ENCODE data around the gene PLAU.
"Not testable (repeated sequence)": the region's sequence is repeated elsewhere in the genome, so short reads cannot be mapped to it uniquely, and the experiment has no call there.

Gene PLAU

DNA sequence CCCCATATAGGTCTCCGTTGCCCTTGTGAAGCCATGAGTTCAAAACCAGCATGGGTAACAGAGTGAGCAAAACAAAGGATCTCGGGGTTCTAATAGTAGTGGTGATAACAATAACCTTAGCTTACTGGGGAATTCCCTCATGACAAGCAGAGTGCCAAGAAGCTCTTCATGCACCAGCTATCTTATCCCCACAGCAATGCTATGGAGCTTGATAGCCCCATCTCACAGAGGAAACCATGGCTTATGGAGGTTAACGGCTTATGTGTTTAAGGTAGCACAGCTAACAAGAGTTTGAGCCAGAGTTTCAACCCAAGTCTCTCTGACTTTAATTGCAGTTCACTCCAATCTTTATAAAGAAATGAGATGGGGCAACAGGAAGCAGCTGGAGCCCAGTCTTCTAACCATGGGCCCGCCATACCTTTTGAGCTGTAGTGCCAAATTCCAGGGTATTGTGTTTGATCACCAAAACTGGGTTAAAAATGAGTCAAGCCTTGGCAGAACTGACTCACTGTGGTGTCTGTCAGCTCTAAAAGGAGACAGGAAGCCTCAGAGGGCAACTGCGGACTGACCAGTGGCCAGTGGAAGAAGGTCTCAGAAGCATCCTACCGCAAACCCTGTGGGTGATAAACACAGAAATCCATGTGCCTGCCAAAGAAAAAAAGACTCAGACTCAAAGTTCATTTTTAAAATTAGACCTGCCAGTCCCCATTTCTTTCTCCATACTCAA lies 16.5 kb upstream of the PLAU start:
- no peak overlapping the region for H3K4me3 ChIP-seq (ENCODE audit: low read length in 2 of 2)
- no peaks in the 10 kb centered on the region for H3K36me3 ChIP-seq (ENCODE audit: control insufficient read depth in 2 of 2, insufficient read depth in 2 of 2, low read length in 2 of 2)
- H3K4me1 ChIP-seq (ENCODE audit: control insufficient read depth in 2 of 2, insufficient read depth in 2 of 2, low read length in 2 of 2) = peaks cover 0 to 1% of the 10 kb centered on the region in 2 donors
- no peak overlapping the region for H3K9ac ChIP-seq (ENCODE audit: low read depth in 1 of 2, low read length in 2 of 2)
- H3K9me3 ChIP-seq (ENCODE audit: control insufficient read depth in 2 of 2, low read length in 2 of 2) = no peaks in the 10 kb centered on the region
- no peak overlapping the region for H3K27ac ChIP-seq (ENCODE audit: low read depth in 2 of 2, low read length in 2 of 2)
- no peaks in the 10 kb centered on the region for H3K27me3 ChIP-seq (ENCODE audit: control insufficient read depth in 2 of 2, insufficient read depth in 2 of 2, low read length in 2 of 2)

DNA sequence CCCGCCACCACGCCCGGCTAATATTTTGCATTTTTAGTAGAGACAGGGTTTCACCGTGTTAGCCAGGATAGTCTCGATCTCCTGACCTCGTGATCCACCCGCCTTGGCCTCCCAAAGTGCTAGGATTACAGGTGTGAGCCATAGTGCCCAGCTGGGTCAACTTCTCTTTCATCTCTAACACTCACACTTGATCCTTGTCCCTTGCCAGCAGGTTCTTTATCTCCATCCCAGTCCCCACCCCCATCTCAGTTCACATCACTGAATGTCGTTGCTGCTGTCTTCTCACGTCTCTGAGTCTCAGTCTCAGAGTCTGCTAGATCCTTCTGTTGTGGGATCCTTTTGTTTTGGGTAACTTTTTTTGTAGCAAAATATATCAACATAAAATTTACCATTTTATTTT lies 15.6 kb upstream of the PLAU start:
- not testable (repeated sequence) for H3K4me1 ChIP-seq (ENCODE audit: control insufficient read depth in 2 of 2, insufficient read depth in 2 of 2, low read length in 2 of 2); H3K9ac ChIP-seq (ENCODE audit: low read depth in 1 of 2, low read length in 2 of 2); H3K4me3 ChIP-seq (ENCODE audit: low read length in 2 of 2); H3K27me3 ChIP-seq (ENCODE audit: control insufficient read depth in 2 of 2, insufficient read depth in 2 of 2, low read length in 2 of 2); H3K27ac ChIP-seq (ENCODE audit: low read depth in 2 of 2, low read length in 2 of 2); H3K36me3 ChIP-seq (ENCODE audit: control insufficient read depth in 2 of 2, insufficient read depth in 2 of 2, low read length in 2 of 2); H3K9me3 ChIP-seq (ENCODE audit: control insufficient read depth in 2 of 2, low read length in 2 of 2)

DNA sequence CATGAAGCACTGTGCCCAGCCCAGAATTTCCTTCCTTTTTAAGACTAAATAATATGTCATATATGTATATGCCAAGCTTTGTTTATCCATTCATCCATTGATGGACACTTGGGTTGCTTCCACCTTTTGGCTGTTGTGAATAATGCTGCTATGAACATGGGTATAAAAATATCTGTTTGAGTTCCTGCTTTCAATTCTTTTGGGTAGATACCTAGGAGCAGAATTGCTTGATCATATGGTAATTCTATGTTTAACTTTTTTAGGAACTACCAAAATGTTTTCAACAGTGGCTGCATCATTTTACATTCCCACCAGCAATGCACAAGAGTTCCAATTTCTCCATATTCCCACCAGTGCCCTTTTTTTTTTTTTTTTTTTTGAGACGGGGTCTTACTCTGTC lies 13.2 kb upstream of the PLAU start:
- Histone ChIP-seq H3K4me1 (ENCODE audit: control insufficient read depth in 2 of 2, insufficient read depth in 2 of 2, low read length in 2 of 2) (peaks cover 0 to 2% of the 10 kb centered on the region in 2 donors), H3K9me3 (ENCODE audit: control insufficient read depth in 2 of 2, low read length in 2 of 2) (no peaks in the 10 kb centered on the region), H3K36me3 (ENCODE audit: control insufficient read depth in 2 of 2, insufficient read depth in 2 of 2, low read length in 2 of 2) (no peaks in the 10 kb centered on the region), H3K9ac (ENCODE audit: low read depth in 1 of 2, low read length in 2 of 2) (no peak overlapping the region), H3K27me3 (ENCODE audit: control insufficient read depth in 2 of 2, insufficient read depth in 2 of 2, low read length in 2 of 2) (no peaks in the 10 kb centered on the region), H3K27ac (ENCODE audit: low read depth in 2 of 2, low read length in 2 of 2) (no peak overlapping the region), H3K4me3 (ENCODE audit: low read length in 2 of 2) (no peak overlapping the region)

DNA sequence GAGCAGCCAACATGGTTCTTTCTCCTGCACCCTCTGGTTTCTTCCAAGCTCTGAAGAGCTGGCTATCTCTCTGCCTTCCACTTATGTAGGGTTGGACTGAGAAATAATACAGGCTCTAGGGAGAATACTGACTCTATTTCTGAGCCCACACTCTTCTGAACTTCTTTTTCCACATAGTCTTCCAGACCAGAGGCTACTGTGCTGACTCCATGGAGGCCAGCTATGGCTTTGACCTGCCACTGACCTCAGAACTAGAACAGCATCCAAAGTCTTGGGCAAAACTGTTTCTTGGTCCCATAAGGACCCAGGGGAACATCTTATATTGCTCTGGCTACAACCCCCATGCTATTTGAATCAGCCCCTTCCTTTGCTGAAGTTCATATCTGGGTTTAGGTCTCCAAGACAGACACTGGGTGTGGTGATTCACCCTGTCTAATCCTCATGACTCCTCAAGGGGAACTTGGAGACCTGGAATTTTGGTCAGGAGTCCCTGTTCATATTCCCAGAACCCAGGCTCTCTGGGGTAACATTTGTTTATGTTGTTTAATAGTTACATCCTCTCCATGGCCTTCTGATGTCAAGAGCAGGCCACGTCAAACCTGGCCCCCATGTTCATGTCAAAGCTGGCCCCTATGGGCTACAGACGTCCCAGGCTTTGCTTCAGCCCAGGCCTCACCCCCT lies 12.1 kb upstream of the PLAU start:
- Histone ChIP-seq H3K4me3 (ENCODE audit: low read length in 2 of 2) (no peak overlapping the region), H3K9me3 (ENCODE audit: control insufficient read depth in 2 of 2, low read length in 2 of 2) (no peaks in the 10 kb centered on the region), H3K36me3 (ENCODE audit: control insufficient read depth in 2 of 2, insufficient read depth in 2 of 2, low read length in 2 of 2) (no peaks in the 10 kb centered on the region), H3K4me1 (ENCODE audit: control insufficient read depth in 2 of 2, insufficient read depth in 2 of 2, low read length in 2 of 2) (peaks cover 0 to 2% of the 10 kb centered on the region in 2 donors), H3K27me3 (ENCODE audit: control insufficient read depth in 2 of 2, insufficient read depth in 2 of 2, low read length in 2 of 2) (no peaks in the 10 kb centered on the region), H3K9ac (ENCODE audit: low read depth in 1 of 2, low read length in 2 of 2) (no peak overlapping the region), H3K27ac (ENCODE audit: low read depth in 2 of 2, low read length in 2 of 2) (no peak overlapping the region)

DNA sequence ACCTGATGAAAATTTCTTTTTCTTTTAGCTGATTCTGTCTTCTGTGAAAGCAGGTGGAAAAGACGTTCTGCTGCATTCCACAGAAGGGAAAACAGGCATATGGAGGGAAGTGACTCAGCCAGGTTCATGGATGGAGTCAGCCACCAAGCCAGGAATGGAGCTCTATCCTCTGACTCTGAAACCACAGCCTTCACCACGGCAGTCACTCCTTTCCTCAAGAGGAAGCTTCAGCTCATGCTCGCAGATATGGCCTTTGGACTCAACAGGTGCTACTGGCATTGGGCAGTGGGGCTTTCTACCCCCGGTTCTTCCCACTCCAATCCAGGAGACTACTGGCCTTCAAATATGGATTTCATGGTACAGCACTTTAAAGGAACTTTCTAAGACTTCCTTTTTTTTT lies 11.5 kb upstream of the PLAU start:
- Histone ChIP-seq H3K36me3 (ENCODE audit: control insufficient read depth in 2 of 2, insufficient read depth in 2 of 2, low read length in 2 of 2) (no peaks in the 10 kb centered on the region), H3K4me1 (ENCODE audit: control insufficient read depth in 2 of 2, insufficient read depth in 2 of 2, low read length in 2 of 2) (peaks cover 0 to 2% of the 10 kb centered on the region in 2 donors), H3K27me3 (ENCODE audit: control insufficient read depth in 2 of 2, insufficient read depth in 2 of 2, low read length in 2 of 2) (no peaks in the 10 kb centered on the region), H3K4me3 (ENCODE audit: low read length in 2 of 2) (no peak overlapping the region), H3K9ac (ENCODE audit: low read depth in 1 of 2, low read length in 2 of 2) (no peak overlapping the region), H3K9me3 (ENCODE audit: control insufficient read depth in 2 of 2, low read length in 2 of 2) (no peaks in the 10 kb centered on the region), H3K27ac (ENCODE audit: low read depth in 2 of 2, low read length in 2 of 2) (no peak overlapping the region)

DNA sequence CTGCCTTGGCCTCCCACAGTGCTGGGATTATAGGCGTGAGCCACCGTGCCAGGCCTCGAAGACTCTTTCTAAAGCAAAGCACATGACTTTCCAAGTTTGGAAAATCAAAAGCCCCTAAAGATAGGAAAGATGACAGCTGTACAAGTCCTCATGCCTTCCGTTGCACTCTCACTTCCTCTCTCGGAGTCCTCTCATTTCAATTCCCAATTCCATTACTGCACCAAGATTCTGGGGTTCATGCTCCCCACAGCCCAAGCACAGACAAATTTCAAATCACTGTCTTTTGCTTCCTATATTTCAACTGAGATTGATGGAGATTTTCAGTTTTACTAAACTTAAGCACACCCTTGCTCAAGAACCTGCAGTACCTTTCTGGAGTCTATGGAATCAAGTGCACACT lies 10.9 kb upstream of the PLAU start:
- Histone ChIP-seq H3K27ac (ENCODE audit: low read depth in 2 of 2, low read length in 2 of 2) (no peak overlapping the region), H3K27me3 (ENCODE audit: control insufficient read depth in 2 of 2, insufficient read depth in 2 of 2, low read length in 2 of 2) (no peaks in the 10 kb centered on the region), H3K9ac (ENCODE audit: low read depth in 1 of 2, low read length in 2 of 2) (no peak overlapping the region), H3K4me3 (ENCODE audit: low read length in 2 of 2) (no peak overlapping the region), H3K4me1 (ENCODE audit: control insufficient read depth in 2 of 2, insufficient read depth in 2 of 2, low read length in 2 of 2) (peaks cover 0 to 2% of the 10 kb centered on the region in 2 donors), H3K9me3 (ENCODE audit: control insufficient read depth in 2 of 2, low read length in 2 of 2) (no peaks in the 10 kb centered on the region), H3K36me3 (ENCODE audit: control insufficient read depth in 2 of 2, insufficient read depth in 2 of 2, low read length in 2 of 2) (no peaks in the 10 kb centered on the region)

DNA sequence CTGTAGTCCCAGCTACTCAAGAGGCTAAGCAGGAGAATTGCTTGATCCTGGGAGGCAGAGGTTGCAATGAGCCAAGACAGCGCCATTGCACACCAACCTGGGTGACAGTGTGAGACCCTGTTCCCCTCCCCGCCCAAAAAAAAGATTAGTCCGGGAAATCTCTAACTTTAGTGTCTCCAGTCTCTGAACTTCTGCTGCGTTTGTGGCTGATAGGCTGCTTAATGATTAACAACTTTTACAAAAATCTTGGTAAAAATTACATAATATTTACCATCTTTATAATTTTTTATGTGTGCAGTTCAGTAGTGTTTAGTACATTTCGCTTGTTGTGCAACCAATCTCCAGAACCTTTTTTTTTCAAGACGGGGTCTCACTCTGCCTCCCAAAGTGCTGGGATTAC lies 9.7 kb upstream of the PLAU start:
- Histone ChIP-seq H3K36me3 (ENCODE audit: control insufficient read depth in 2 of 2, insufficient read depth in 2 of 2, low read length in 2 of 2) (no peaks in the 10 kb centered on the region), H3K9me3 (ENCODE audit: control insufficient read depth in 2 of 2, low read length in 2 of 2) (no peaks in the 10 kb centered on the region), H3K4me1 (ENCODE audit: control insufficient read depth in 2 of 2, insufficient read depth in 2 of 2, low read length in 2 of 2) (peaks cover 0 to 2% of the 10 kb centered on the region in 2 donors), H3K9ac (ENCODE audit: low read depth in 1 of 2, low read length in 2 of 2) (no peak overlapping the region), H3K4me3 (ENCODE audit: low read length in 2 of 2) (no peak overlapping the region), H3K27me3 (ENCODE audit: control insufficient read depth in 2 of 2, insufficient read depth in 2 of 2, low read length in 2 of 2) (no peaks in the 10 kb centered on the region), H3K27ac (ENCODE audit: low read depth in 2 of 2, low read length in 2 of 2) (no peak overlapping the region)

DNA sequence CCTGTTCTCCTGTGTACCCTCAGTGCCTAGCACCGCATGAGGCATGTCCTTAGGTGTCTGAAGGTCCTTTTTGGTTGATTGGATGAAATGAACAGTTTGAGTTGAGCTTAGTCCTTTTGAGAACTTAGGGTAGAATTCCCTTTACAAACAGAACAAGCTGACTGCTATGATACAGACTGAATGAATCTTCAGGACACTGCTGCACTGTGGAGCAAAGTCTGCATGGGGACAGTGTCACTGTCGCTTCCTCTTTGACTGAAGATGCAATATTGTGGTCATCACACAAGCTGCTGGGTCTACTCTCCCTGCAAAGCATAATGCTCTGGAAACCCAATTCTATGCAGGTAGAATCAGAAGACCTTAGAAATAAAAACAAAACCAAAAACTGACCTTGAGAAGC lies 8.6 kb upstream of the PLAU start:
- peaks cover 3 to 4% of the 10 kb centered on the region in 2 donors for H3K4me1 ChIP-seq (ENCODE audit: control insufficient read depth in 2 of 2, insufficient read depth in 2 of 2, low read length in 2 of 2)
- no peak overlapping the region for H3K9ac ChIP-seq (ENCODE audit: low read depth in 1 of 2, low read length in 2 of 2)
- H3K36me3 ChIP-seq (ENCODE audit: control insufficient read depth in 2 of 2, insufficient read depth in 2 of 2, low read length in 2 of 2) = no peaks in the 10 kb centered on the region
- H3K27me3 ChIP-seq (ENCODE audit: control insufficient read depth in 2 of 2, insufficient read depth in 2 of 2, low read length in 2 of 2) = no peaks in the 10 kb centered on the region
- no peaks in the 10 kb centered on the region for H3K9me3 ChIP-seq (ENCODE audit: control insufficient read depth in 2 of 2, low read length in 2 of 2)
- no peak overlapping the region for H3K4me3 ChIP-seq (ENCODE audit: low read length in 2 of 2)
- no peak overlapping the region for H3K27ac ChIP-seq (ENCODE audit: low read depth in 2 of 2, low read length in 2 of 2)

DNA sequence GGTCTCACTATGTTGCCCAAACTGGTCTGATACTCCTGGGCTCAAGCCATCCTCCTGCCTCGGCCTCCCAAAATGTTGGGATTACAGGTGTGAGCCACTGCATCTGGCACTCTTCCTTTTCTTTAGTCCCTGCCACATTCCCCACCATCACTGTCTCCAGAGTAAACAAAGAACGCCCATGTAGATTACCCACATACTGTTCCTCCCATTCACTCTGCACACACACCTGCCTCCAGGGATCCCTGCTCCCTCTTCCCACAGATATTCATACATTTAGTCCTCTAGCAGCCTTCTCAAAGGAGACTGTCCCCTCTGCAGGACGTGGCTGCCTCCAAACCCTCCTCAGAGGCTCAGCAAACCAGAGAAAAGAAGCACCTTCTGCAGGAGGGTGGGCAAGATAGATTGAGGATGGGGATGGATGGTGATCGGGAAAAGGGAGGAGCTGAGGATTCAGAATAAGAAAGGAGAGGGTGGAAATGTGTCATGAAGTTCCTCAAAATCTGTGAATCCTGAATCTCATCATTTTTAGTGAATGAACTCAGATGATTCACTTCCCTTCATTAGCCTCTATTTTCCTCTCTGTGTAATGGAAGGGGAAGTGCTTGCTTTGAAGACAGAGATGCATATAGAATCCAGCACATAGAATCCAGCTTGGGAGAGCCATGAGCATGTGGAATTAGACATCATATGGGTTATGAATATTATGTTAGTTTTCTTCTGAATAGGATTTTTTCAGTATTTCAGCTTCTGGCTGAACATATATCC lies 5.5 kb upstream of the PLAU start:
- peak overlapping the region; percentile 66 to 86 for H3K27ac ChIP-seq (ENCODE audit: low read depth in 2 of 2, low read length in 2 of 2)

More for the DNA sequence above, 5.5 kb upstream of the PLAU start:
- Histone ChIP-seq H3K9me3 (ENCODE audit: control insufficient read depth in 2 of 2, low read length in 2 of 2) (no peaks in the 10 kb centered on the region), H3K4me1 (ENCODE audit: control insufficient read depth in 2 of 2, insufficient read depth in 2 of 2, low read length in 2 of 2) (peaks cover 16 to 20% of the 10 kb centered on the region in 2 donors), H3K27me3 (ENCODE audit: control insufficient read depth in 2 of 2, insufficient read depth in 2 of 2, low read length in 2 of 2) (no peaks in the 10 kb centered on the region), H3K4me3 (ENCODE audit: low read length in 2 of 2) (no peak overlapping the region), H3K9ac (ENCODE audit: low read depth in 1 of 2, low read length in 2 of 2) (no peak overlapping the region), H3K36me3 (ENCODE audit: control insufficient read depth in 2 of 2, insufficient read depth in 2 of 2, low read length in 2 of 2) (no peaks in the 10 kb centered on the region)

All from mucosa of rectum (tissue), 2 donors.